ENCODE measurements around the gene IKZF2.

GRCh38 chr2:213188533-213188867 is 37.1 kb upstream of the IKZF2 start:
- TF ChIP-seq EZH2 (IDR thresholded peaks at IDR 0.05) (no peak), POLR2AphosphoS5 (IDR thresholded peaks at IDR 0.05; ENCODE audit: borderline replicate concordance, low read depth, low read length) (no peak), FOXP2 (optimal IDR thresholded peaks at IDR 0.05; ENCODE audit: control extremely low read depth, extremely low read length, insufficient read depth) (no peak)
